ENCODE data around the gene SNX1.

DNA sequence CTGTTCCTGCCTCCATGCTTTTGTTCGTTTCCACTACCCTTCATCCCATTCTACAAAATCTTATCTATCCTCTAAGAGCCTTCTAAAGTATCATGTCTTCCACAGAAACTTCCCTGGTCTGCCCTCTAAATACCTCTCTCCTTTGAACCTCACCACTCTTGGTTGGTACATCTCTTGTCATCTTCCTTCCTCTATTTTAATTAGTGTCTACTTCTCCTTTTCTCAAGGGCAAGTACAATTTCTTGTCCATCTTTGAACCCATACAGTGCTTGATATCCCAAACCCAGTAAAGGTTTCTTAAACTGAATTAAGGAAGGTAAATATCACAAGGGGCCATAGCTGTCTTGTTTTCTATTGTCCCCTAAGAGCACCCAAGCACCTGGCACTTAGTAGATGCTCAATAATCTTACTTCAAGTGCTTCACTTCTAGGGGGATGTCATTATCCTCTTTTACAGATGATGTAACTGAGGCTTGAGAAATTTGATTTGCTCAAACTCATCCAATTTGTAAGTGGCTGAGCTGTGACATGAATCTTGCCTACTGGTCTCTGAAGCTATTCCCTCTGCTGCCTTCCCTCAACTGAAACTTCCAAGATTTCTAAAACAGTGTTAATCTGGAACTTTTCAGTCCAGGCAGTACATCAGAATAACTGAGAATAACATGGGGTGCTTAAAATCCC lies 46.9 kb upstream of the SNX1 start:
- TF ChIP-seq BHLHE40 (IDR thresholded peaks at IDR 0.05; ENCODE audit: low read depth, low read length) = no peak
- TF ChIP-seq JUN (IDR thresholded peaks at IDR 0.05) = no peak
- no peak for TF ChIP-seq REST (IDR thresholded peaks at IDR 0.05)
- no peak for TF ChIP-seq POLR2A (IDR thresholded peaks at IDR 0.05; ENCODE audit: low read length)
- TF ChIP-seq TFCP2L1 (CRISPR knock-in tag; IDR thresholded peaks at IDR 0.05) = no peak
- no peak for TF ChIP-seq CTCF (IDR thresholded peaks at IDR 0.05)
- TF ChIP-seq RAD21 (conservative IDR thresholded peaks at IDR 0.05 in 1 of 2, IDR thresholded peaks at IDR 0.05 in 1 of 2) = no peak
- TF ChIP-seq TP53 (CRISPR knock-in tag; IDR thresholded peaks at IDR 0.05) = no peak
- no peak for TF ChIP-seq SMC3 (IDR thresholded peaks at IDR 0.05)
- TF ChIP-seq ESRRA (IDR thresholded peaks at IDR 0.05; ENCODE audit: borderline replicate concordance, low read length) = no peak
- TF ChIP-seq CEBPB (IDR thresholded peaks at IDR 0.05) = no peak
- no peak for TF ChIP-seq MAFK (IDR thresholded peaks at IDR 0.05; ENCODE audit: partially characterized antibody)
- TF ChIP-seq JUNB (IDR thresholded peaks at IDR 0.05) = no peak
- no peak for TF ChIP-seq EP300 (IDR thresholded peaks at IDR 0.05)

Data from A549 (cell line).